Suppressor macrophage treated with lipopolysaccharide for 4 hours (primary cell): ENCODE measurements around the gene NUP93.
"Not testable (repeated sequence)": the region's sequence is repeated elsewhere in the genome, so short reads cannot be mapped to it uniquely, and the experiment has no call there.

Source experiments
- DNase-seq: peaks from one replicate; pipeline ENCODE4 v3.0.0-alpha.2; 2020

NUP93 gene

DNA sequence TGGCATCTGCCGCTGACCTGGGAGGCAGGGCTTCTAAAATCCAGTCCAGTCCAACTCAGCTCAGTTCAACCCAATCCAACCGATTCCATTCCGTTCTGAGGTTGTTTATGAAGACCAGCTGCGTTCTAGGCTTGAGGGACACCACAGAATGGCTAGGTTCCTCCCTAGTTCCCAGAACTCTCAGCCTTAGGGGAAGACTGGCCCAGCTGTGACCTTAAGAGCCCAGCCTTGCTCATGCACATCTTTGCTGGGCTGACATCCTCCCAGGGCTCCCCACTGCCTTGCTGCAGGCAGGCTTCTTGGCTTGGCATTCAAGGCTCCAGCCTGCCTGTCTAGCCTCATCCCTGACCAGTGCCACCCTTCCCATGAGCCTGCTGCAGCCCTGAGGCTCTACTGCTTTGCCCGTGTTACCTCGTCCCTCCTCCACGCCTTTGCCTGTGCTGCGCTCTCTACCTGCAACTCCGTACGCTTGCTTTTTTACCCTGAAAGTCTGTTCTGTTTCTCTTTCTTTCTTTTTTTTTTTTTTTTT lies 143.0 kb downstream of the NUP93 start:
- DNase-seq = peak; percentile 69

GRCh38 chr16:56874800-56875199 lies 144.9 kb downstream of the NUP93 start:
- no peak for DNase-seq

- DNase-seq = no peak
Observed at GRCh38 chr16:56876048-56876447, 146.1 kb downstream of the NUP93 start.

- no peak for DNase-seq
Observed at GRCh38 chr16:56877486-56878182, 147.7 kb downstream of the NUP93 start.

- no peak for DNase-seq
Observed at GRCh38 chr16:56878282-56878854, 148.4 kb downstream of the NUP93 start.

- DNase-seq = no peak
Observed at GRCh38 chr16:56879276-56879675, 149.3 kb downstream of the NUP93 start.

- no peak for DNase-seq
Observed at GRCh38 chr16:56880176-56880575, 150.2 kb downstream of the NUP93 start.

DNA sequence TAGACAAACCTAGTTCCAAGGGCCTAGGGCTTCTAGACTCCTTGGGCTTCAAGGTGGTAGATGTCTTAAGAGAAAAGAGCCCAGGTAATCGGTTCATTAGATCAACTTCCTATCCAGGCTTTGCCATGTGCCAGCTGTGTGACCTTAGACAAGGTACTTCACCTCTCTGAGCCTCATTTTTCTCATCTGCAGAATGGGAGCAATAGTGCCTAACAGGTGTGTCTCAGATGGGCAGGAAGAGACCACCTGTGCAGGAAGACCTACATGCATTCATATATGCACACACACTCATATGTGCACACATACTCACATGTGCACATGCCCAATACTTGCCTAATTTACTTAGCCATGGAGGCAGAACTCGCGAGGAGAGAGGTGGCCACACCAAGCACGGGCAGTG lies 150.8 kb downstream of the NUP93 start:
- no peak for DNase-seq

- DNase-seq = no peak
Observed at GRCh38 chr16:56882077-56882800, 152.3 kb downstream of the NUP93 start.

GRCh38 chr16:56883586-56883985 lies 153.7 kb downstream of the NUP93 start:
- no peak for DNase-seq

DNA sequence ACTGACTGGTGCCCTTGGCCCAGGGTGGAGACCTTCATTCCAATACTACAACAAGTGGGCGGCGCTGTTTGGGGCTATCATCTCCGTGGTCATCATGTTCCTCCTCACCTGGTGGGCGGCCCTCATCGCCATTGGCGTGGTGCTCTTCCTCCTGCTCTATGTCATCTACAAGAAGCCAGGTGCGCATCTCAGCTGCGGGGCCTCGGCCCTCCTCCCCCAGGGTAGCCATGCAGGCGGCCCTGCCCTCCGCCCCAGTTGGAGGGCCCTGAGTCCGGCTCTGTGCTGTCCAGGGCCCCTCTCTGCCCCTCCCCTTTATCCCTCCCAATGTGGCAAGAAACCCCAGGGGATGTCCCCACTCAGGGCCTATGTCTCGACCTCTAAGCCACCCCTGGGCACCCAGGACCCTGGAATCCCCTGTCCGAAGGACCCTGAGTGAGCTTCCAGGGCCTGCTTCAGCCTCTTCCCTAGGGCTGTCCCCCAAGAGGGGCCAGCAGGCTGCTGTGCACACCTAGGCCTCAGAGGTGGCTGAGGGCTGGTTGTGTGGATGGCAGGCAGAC lies 154.2 kb downstream of the NUP93 start:
- DNase-seq = no peak

GRCh38 chr16:56884929-56885328 lies 155.0 kb downstream of the NUP93 start:
- DNase-seq = not testable (repeated sequence)

DNA sequence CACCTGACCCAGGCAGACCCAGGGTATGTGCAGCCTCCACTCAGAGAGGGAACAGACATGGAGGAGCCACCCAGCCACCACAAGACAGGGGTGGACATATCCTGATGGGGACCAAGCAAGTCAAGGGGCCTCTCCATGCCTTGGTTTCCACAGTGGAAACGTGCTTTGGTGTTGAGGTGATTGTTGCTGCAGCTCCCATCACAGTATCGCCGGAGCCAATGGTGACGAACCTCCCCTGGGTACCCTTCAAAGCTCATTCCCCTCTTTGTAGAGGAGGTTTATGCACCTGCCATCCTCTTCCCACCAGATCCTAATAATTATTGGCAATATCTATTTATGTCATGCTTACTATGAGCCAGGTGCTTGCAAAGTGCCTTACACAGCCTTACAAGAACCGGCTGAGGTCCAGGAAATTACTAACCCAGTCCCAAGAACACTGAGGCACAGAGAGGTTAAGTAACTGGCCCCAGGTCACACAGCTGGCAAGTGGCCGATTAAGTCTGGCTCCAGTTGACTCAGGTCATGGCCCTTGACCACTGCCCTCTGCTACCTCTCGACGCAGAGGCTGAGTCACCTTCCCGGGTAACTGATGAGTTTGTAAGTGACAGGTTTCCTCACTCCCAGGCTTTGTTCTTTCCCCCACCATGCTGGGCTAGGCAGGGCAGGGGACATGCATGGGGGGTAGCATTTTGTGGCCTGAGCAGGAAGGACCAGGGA lies 155.7 kb downstream of the NUP93 start:
- no peak for DNase-seq

DNA sequence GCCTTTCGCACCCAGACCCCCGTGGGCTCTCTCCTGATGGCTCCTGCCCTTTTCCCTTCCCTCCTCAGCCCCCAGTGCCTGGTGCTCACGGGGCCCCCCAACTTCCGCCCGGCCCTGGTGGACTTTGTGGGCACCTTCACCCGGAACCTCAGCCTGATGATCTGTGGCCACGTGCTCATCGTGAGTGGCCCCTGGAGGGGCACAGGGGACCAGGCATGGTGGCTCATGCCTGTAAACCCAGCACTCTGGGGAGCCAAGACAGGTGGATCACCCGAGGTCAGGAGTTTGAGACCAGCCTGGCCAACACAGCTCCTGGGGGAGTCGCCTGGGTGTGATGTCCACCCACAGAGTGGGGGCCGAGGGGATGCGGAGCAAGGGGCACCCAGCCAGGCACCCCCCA lies 156.4 kb downstream of the NUP93 start:
- DNase-seq = no peak

- DNase-seq = no peak
Observed at GRCh38 chr16:56886826-56887225, 156.9 kb downstream of the NUP93 start.

GRCh38 chr16:56888806-56889205 lies 158.9 kb downstream of the NUP93 start:
- DNase-seq = peak; percentile 62

DNA sequence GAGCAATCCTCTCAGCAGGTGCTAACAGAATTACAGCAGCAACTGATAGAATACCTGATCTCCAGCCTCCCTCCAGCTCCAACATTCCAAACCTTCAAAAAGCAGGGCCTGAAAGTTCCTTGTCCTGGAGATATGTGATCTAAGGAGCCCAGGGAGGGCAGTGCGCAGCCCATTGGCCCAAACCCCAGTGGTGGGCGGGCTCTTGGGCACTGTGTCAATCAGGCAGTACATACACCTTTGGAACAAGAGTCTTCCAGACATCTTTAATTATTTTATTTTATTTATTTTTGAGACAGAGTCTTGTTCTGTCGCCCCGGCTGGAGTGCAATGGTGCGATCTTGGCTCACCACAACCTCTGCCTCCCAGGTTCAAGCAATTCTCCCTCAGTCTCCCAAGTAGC lies 159.3 kb downstream of the NUP93 start:
- DNase-seq = no peak

GRCh38 chr16:56891685-56892084 lies 161.8 kb downstream of the NUP93 start:
- DNase-seq = no peak

- no peak for DNase-seq
Observed at GRCh38 chr16:56892705-56893104, 162.8 kb downstream of the NUP93 start.

GRCh38 chr16:56894331-56894917 lies 164.5 kb downstream of the NUP93 start:
- DNase-seq = no peak

DNA sequence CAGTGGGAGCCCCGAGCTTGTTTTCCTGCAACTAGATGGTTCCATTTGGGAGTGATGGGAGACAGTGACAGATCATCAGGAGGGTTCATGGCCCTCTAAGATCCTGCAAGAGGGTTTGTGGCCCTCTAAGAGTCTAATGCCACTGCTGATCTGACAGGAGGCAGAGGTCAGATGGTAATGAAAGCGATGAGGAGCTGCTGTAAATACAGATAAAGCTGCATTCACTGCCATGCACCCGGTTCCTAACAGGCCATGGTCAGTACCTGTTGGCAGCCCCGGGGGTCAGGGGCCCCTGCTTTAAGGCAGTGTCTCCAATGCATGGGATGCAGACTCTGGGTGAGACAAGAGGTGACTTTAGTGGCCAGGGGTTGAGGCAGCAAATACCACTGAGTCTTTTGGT lies 165.9 kb downstream of the NUP93 start:
- no peak for DNase-seq

DNA sequence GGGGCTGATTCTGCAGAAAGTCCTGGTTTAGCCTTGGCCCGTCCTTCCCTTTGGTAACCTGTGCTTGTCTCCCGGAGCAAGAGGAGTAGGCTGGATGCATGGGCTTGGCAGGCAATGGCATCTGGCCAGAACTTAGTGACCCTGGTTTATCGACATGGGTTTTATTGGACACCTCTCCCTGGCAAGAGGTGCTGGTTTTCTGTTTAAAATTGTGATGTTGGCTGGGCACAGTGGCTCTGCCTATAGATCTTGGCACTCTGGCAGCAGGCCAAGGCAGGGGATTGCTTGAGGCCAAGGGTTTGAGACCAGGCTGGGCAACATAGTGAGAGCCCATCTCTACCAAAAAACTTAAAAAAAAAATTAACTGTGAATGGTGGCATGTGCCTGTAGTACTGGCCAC lies 166.3 kb downstream of the NUP93 start:
- DNase-seq = no peak
